Endothelial cell of umbilical vein (primary cell): ENCODE results near the gene LIPH. TPM values are rescaled to one million over a fixed set of nuclear protein-coding genes. Genes with fewer than 3 reads are reported as not detected.

ENCODE experiments used
- BruUV-seq: library from RNA; stranded (reverse); fragments of 400-500 nt; replicated peaks from 2 replicates; lab custom pipeline; 2021; lab: Mats Ljungman, UMichigan
- CTCF ChIA-PET: fragments of 300-600, 350-600 bp; sonication (Branson Sonifier 250); formaldehyde crosslinking; loops from one replicate; lab custom pipeline; 2021; ENCODE audit warnings: antibody characterized with exemption, inconsistent platforms; lab: Charles Lee
- POLR2A ChIA-PET: fragments of 300-600, 350-600 bp; sonication (Branson Sonifier 250); formaldehyde crosslinking; loops from one replicate; lab custom pipeline; 2021; ENCODE audit warnings: antibody characterized with exemption, inconsistent platforms; lab: Charles Lee
- DNase-seq: peaks from one replicate; pipeline ENCODE4 v3.0.0-alpha.2; 2011; ENCODE audit warnings: low read depth, low spot score
- FAIRE-seq: peaks from 2 replicates; lab custom pipeline; 2011; peaks lifted over from hg19 to GRCh38; lab: Jason Lieb, UNC
- H2AFZ ChIP-seq: 2 replicates; pipeline ENCODE4 v1.6.0; 2012; ENCODE audit warnings: low read depth, low read length, control low read depth, inconsistent platforms
- H3K27ac ChIP-seq: 2 replicates; pipeline ENCODE4 v1.5.1; 2011; ENCODE audit warnings: low read depth, mild to moderate bottlenecking, control low read depth, low read length, moderate library complexity; ENCODE audit not compliant: insufficient read depth
- H3K27me3 ChIP-seq, 2 experiments: 2 replicates each; pipeline versions ENCODE4 v1.6.0 to v1.6.1; 2011; ENCODE audit warnings: low read length in 2 of 2, mixed read lengths in 1 of 2; ENCODE audit not compliant: control insufficient read depth in 2 of 2, insufficient read depth in 2 of 2
- H3K36me3 ChIP-seq, 2 experiments: 2 replicates in 1 of 2; 3 replicates in 1 of 2; pipeline ENCODE4 v1.5.1; 2011; ENCODE audit warnings: low read length in 2 of 2, mild to moderate bottlenecking in 1 of 2, moderate library complexity in 1 of 2; ENCODE audit not compliant: control insufficient read depth in 2 of 2, insufficient read depth in 2 of 2; ENCODE audit errors: extremely low read depth in 1 of 2
- H3K4me1 ChIP-seq: 3 replicates; pipeline ENCODE4 v1.5.1; 2011; ENCODE audit warnings: mild to moderate bottlenecking, low read length; ENCODE audit not compliant: control insufficient read depth, insufficient read depth; ENCODE audit errors: extremely low read depth
- H3K4me2 ChIP-seq: 2 replicates; pipeline ENCODE4 v1.6.1; 2011; ENCODE audit warnings: low read length, control low read depth, mixed read lengths; ENCODE audit not compliant: insufficient read depth
- H3K4me3 ChIP-seq, 3 experiments: fragments of 200-600 bp in 1 of 3; sonication (generic), shearing (Covaris generic) in 1 of 3; replicated peaks in 1 of 3; 2 replicates each; pipeline ENCODE4 v1.5.1; 2011 to 2016; ENCODE audit warnings: control low read depth in 3 of 3, low read length in 3 of 3, mild to moderate bottlenecking in 2 of 3, inconsistent platforms in 1 of 3, low read depth in 1 of 3, moderate library complexity in 1 of 3; ENCODE audit not compliant: insufficient read depth in 1 of 3
- H3K79me2 ChIP-seq: 2 replicates; pipeline ENCODE4 v1.6.0; 2012; ENCODE audit warnings: low read length, inconsistent platforms; ENCODE audit not compliant: control insufficient read depth, insufficient read depth
- H3K9ac ChIP-seq: replicated peaks from 2 replicates; pipeline ENCODE3; 2011; ENCODE audit warnings: low read length, control low read depth; ENCODE audit not compliant: insufficient read depth; ENCODE audit errors: extremely low read depth
- H3K9me1 ChIP-seq: replicated peaks from 3 replicates; pipeline ENCODE4 v1.6.0; 2011; ENCODE audit warnings: mild to moderate bottlenecking, low read length; ENCODE audit not compliant: control insufficient read depth, insufficient read depth; ENCODE audit errors: extremely low read depth
- H3K9me3 ChIP-seq: replicated peaks from 2 replicates; pipeline ENCODE4 v1.5.1; 2012; ENCODE audit warnings: low read length, inconsistent platforms; ENCODE audit not compliant: control insufficient read depth, insufficient read depth
- H4K20me1 ChIP-seq: replicated peaks from 2 replicates; pipeline ENCODE3; 2011; ENCODE audit warnings: mild to moderate bottlenecking, low read length; ENCODE audit not compliant: control insufficient read depth, insufficient read depth; ENCODE audit errors: extremely low read depth
- CTCF ChIP-seq, 2 donors: IDR thresholded peaks; 1 replicate in 1 of 2; 2 replicates in 1 of 2; pipeline ENCODE4 v1.5.1; 2011; ENCODE audit warnings: low read length in 2 of 2, mild to moderate bottlenecking in 2 of 2, moderate library complexity in 2 of 2, control low read depth in 1 of 2, inconsistent platforms in 1 of 2, low read depth in 1 of 2; ENCODE audit not compliant: insufficient read depth in 1 of 2; ENCODE audit errors: extremely low read depth in 1 of 2
- EZH2 ChIP-seq: IDR thresholded peaks from 2 replicates; pipeline ENCODE4 v1.6.1; 2012; ENCODE audit warnings: borderline replicate concordance, low read depth, mild to moderate bottlenecking, moderate library complexity, low read length, inconsistent platforms; ENCODE audit not compliant: severe bottlenecking
- FOS ChIP-seq: IDR thresholded peaks from 2 replicates; pipeline ENCODE4 v1.6.1; 2011; ENCODE audit warnings: mild to moderate bottlenecking, low read length, moderate library complexity, borderline replicate concordance; ENCODE audit not compliant: insufficient read depth
- GATA2 ChIP-seq: IDR thresholded peaks from 2 replicates; pipeline ENCODE4 v1.7.0; 2011; ENCODE audit warnings: low read depth, mild to moderate bottlenecking, moderate library complexity, mixed read lengths, low read length; ENCODE audit not compliant: insufficient read length, insufficient read depth
- JUN ChIP-seq: IDR thresholded peaks from 2 replicates; pipeline ENCODE4 v1.6.1; 2011; ENCODE audit warnings: borderline replicate concordance, low read depth; ENCODE audit not compliant: insufficient read length, insufficient read depth
- MAX ChIP-seq: IDR thresholded peaks from 2 replicates; pipeline ENCODE4 v1.6.1; 2011; ENCODE audit not compliant: insufficient read depth, insufficient read length
- MYC ChIP-seq: IDR thresholded peaks from one replicate; pipeline ENCODE4 v1.6.1; 2011; ENCODE audit warnings: mild to moderate bottlenecking, low read depth, low read length
- POLR2A ChIP-seq: IDR thresholded peaks from 2 replicates; pipeline ENCODE4 v1.6.1; 2012; ENCODE audit warnings: low read depth, mild to moderate bottlenecking, control low read depth, low read length
- POLR2AphosphoS5 ChIP-seq: IDR thresholded peaks from 2 replicates; pipeline ENCODE4 v1.6.1; 2012; ENCODE audit warnings: low read depth, mild to moderate bottlenecking, control low read depth, low read length, moderate library complexity; ENCODE audit not compliant: insufficient read depth
- dilution Hi-C: fragments of 300-500 bp; cut with MboI; formaldehyde crosslinking; loops from one replicate; pipeline ENCODE4 v1.15.0; 2019; ENCODE audit warnings: low sequenced_read_pairs; ENCODE audit not compliant: extremely low pct_ligation_motif_present
- intact Hi-C: fragments of 100-400 bp; cut with micrococcal nuclease; formaldehyde crosslinking; loops from one replicate; pipeline ENCODE4 v1.10.0; 2022
- polyA plus RNA-seq, 4 experiments: library from polyadenylated mRNA; depleted of rRNA in 3 of 4; stranded (reverse) in 3 of 4; unstranded in 1 of 4; fragments of >200 nt; gene quantifications; 2 replicates each; pipeline versions ENCODE4 v1.2.1 to v1.2.3, GENCODE V29; 2011 to 2012; ENCODE audit warnings: missing spikeins in 1 of 4
- total RNA-seq: library from RNA; stranded (reverse); gene quantifications from 2 replicates; pipeline ENCODE4 v1.2.3, GENCODE V29; 2021

LIPH gene
- total and polyA plus RNA-seq, 2 donors (not counting 3 experiments of a cell fraction or from before 2014, with no cell fraction given): not detected

- ChIA-PET POLR2A (no interaction called here), CTCF (interaction anchor here (0.6 to 4.5 kb wide), 2 partner anchors 31 to 796 kb away, joined by 3 to 24 read pairs; no protein-coding TSS in a partner anchor)
- peaks cover 3% of the 10 kb centered on the region for H3K9me1 ChIP-seq
- H4K20me1 ChIP-seq: no peaks in the 10 kb centered on the region
- intact Hi-C loops (no loop called here), dilution Hi-C loops (no loop called here)
- DNase-seq (no peak), FAIRE-seq (no peak)
- H3K4me3 ChIP-seq: no peak overlapping the region
- H3K27ac ChIP-seq: no peak overlapping the region
- H3K36me3 ChIP-seq: no peaks in the 10 kb centered on the region
- H3K9ac ChIP-seq: no peak overlapping the region
- TF ChIP-seq MAX: no peak
- no peak for TF ChIP-seq EZH2
- TF ChIP-seq POLR2AphosphoS5: no peak
- no peak for TF ChIP-seq POLR2A
- TF ChIP-seq MYC: no peak
- no peak for TF ChIP-seq FOS
- no peak for TF ChIP-seq GATA2
- no peak for TF ChIP-seq CTCF (IDR thresholded peaks at IDR 0.05; ENCODE audit: extremely low read depth in 1 of 2, insufficient read depth in 1 of 2, low read depth in 1 of 2, low read length in 2 of 2)
- no peak for TF ChIP-seq JUN
- H3K4me2 ChIP-seq: no peak overlapping the region
- H3K4me1 ChIP-seq: no peaks in the 10 kb centered on the region
- no peaks in the 10 kb centered on the region for H3K9me3 ChIP-seq
- H3K27me3 ChIP-seq: no peaks in the 10 kb centered on the region
- H3K79me2 ChIP-seq: no peaks in the 10 kb centered on the region
- H2AFZ ChIP-seq: no peak overlapping the region
- no TSS peak for BruUV-seq
These were observed 23.9 kb downstream of the LIPH start for GRCh38 chr3:185528532-185528931.
